Fibroblast of lung (primary cell): Measurements from ENCODE around the gene LATS2. TPM values are rescaled to one million over a fixed set of nuclear protein-coding genes. Genes with fewer than 3 reads are reported as not detected.

ENCODE experiments used
- DNase-seq, 2 donors: peaks; one replicate each; pipeline versions ENCODE4 v3.0.0 to v3.0.0-alpha.2; 2010; ENCODE audit warnings: low read depth in 2 of 2
- H2AFZ ChIP-seq: 2 replicates; pipeline ENCODE4 v1.5.1; 2012; ENCODE audit warnings: low read length, control low read depth, inconsistent platforms
- H3K27ac ChIP-seq: 2 replicates; pipeline ENCODE4 v1.5.1; 2011; ENCODE audit warnings: low read length, control low read depth; ENCODE audit not compliant: insufficient read depth
- H3K27me3 ChIP-seq: 2 replicates; pipeline ENCODE4 v1.5.1; 2011; ENCODE audit warnings: mild to moderate bottlenecking, low read length; ENCODE audit not compliant: control insufficient read depth, insufficient read depth
- H3K36me3 ChIP-seq: 2 replicates; pipeline ENCODE4 v1.5.1; 2011; ENCODE audit warnings: low read length; ENCODE audit not compliant: control insufficient read depth, insufficient read depth
- H3K4me1 ChIP-seq: 2 replicates; pipeline ENCODE4 v1.5.1; 2011; ENCODE audit warnings: low read length; ENCODE audit not compliant: control insufficient read depth, insufficient read depth; ENCODE audit errors: extremely low read depth
- H3K4me2 ChIP-seq: 2 replicates; pipeline ENCODE4 v1.5.1; 2011; ENCODE audit warnings: low read length, control low read depth; ENCODE audit not compliant: insufficient read depth; ENCODE audit errors: extremely low read depth
- H3K4me3 ChIP-seq, 4 experiments: fragments of 200-600 bp in 1 of 4; sonication (generic) in 1 of 4; replicated peaks in 1 of 4; 2 replicates each; pipeline ENCODE4 v1.5.1; 2011 to 2016; ENCODE audit warnings: low read length in 4 of 4, low read depth in 3 of 4, mild to moderate bottlenecking in 3 of 4, control low read depth in 2 of 4, inconsistent platforms in 1 of 4, mixed read lengths in 1 of 4; ENCODE audit not compliant: insufficient read depth in 1 of 4; ENCODE audit errors: control extremely low read depth in 1 of 4
- H3K79me2 ChIP-seq: 2 replicates; pipeline ENCODE4 v1.5.1; 2012; ENCODE audit warnings: mild to moderate bottlenecking, low read length, inconsistent platforms; ENCODE audit not compliant: control insufficient read depth, insufficient read depth
- H3K9ac ChIP-seq: 2 replicates; pipeline ENCODE4 v1.5.1; 2011; ENCODE audit warnings: mild to moderate bottlenecking, low read length, control low read depth; ENCODE audit not compliant: insufficient read depth
- H3K9me3 ChIP-seq: 2 replicates; pipeline ENCODE4 v1.5.1; 2012; ENCODE audit warnings: low read depth, low read length; ENCODE audit not compliant: control insufficient read depth, insufficient read depth
- H4K20me1 ChIP-seq: 2 replicates; pipeline ENCODE4 v1.5.1; 2011; ENCODE audit warnings: low read length; ENCODE audit not compliant: control insufficient read depth, insufficient read depth; ENCODE audit errors: extremely low read depth
- CTCF ChIP-seq, 2 donors: IDR thresholded peaks in 1 of 2; conservative IDR thresholded peaks in 1 of 2; 1 replicate in 1 of 2; 2 replicates in 1 of 2; pipeline ENCODE4 v1.5.1; 2011 to 2012; ENCODE audit warnings: low read length in 2 of 2, control low read depth in 1 of 2, inconsistent platforms in 1 of 2, low read depth in 1 of 2, mild to moderate bottlenecking in 1 of 2
- EZH2 ChIP-seq: IDR thresholded peaks from 2 replicates; pipeline ENCODE4 v1.5.1; 2012; ENCODE audit warnings: low read length, control low read depth, mild to moderate bottlenecking; ENCODE audit errors: missing control alignments
- polyA plus RNA-seq, 2 donors: library from polyadenylated mRNA; depleted of rRNA in 1 of 2; stranded (reverse) in 1 of 2; unstranded in 1 of 2; fragments of >200 nt; gene quantifications; 2 replicates each; pipeline ENCODE4 v1.2.1, GENCODE V29; 2011 to 2012; ENCODE audit warnings: missing spikeins in 1 of 2
- total RNA-seq: library from RNA; depleted of rRNA; stranded (reverse); fragments of >200 nt; gene quantifications from 2 replicates; pipeline ENCODE4 v1.2.1, GENCODE V29; 2014

LATS2 gene
- total and polyA plus RNA-seq, 2 donors (not counting 1 experiment from before 2014, with no cell fraction given): 16.2 to 32.0 TPM

GRCh38 chr13:21076253-21076652 lies 14.9 kb upstream of the LATS2 start:
- H3K27me3 ChIP-seq: no peaks in the 10 kb centered on the region
- H3K79me2 ChIP-seq: no peaks in the 10 kb centered on the region
- TF ChIP-seq EZH2: no peak
- TF ChIP-seq CTCF (conservative IDR thresholded peaks at IDR 0.05 in 1 of 2, IDR thresholded peaks at IDR 0.05 in 1 of 2; ENCODE audit: low read depth in 1 of 2, low read length in 2 of 2): no peak
- no peak overlapping the region for H3K4me3 ChIP-seq
- no peaks in the 10 kb centered on the region for H3K36me3 ChIP-seq
- DNase-seq: peak in 1 of 2 donors; percentile 15
- H2AFZ ChIP-seq: no peak overlapping the region
- H3K4me2 ChIP-seq: no peak overlapping the region
- no peak overlapping the region for H3K9ac ChIP-seq
- H4K20me1 ChIP-seq: no peaks in the 10 kb centered on the region
- H3K4me1 ChIP-seq: peaks cover 16% of the 10 kb centered on the region
- no peaks in the 10 kb centered on the region for H3K9me3 ChIP-seq
- H3K27ac ChIP-seq: no peak overlapping the region

GRCh38 chr13:21075379-21076249 lies 14.2 kb upstream of the LATS2 start:
- no peaks in the 10 kb centered on the region for H3K9me3 ChIP-seq
- H3K4me1 ChIP-seq: peaks cover 20% of the 10 kb centered on the region
- peak; percentile 39 to 42 for DNase-seq
- TF ChIP-seq EZH2 (no peak), CTCF (conservative IDR thresholded peaks at IDR 0.05 in 1 of 2, IDR thresholded peaks at IDR 0.05 in 1 of 2; ENCODE audit: low read depth in 1 of 2, low read length in 2 of 2) (no peak)
- H3K4me3 ChIP-seq: peak overlapping the region; percentile 1 to 54 (median 30)
- no peaks in the 10 kb centered on the region for H3K36me3 ChIP-seq
- peak overlapping the region; percentile 57 for H3K9ac ChIP-seq
- H3K27ac ChIP-seq: peak overlapping the region; percentile 50
- H3K79me2 ChIP-seq: no peaks in the 10 kb centered on the region
- no peaks in the 10 kb centered on the region for H3K27me3 ChIP-seq
- peak overlapping the region; percentile 23 for H2AFZ ChIP-seq
- H4K20me1 ChIP-seq: no peaks in the 10 kb centered on the region
- peak overlapping the region; percentile 49 for H3K4me2 ChIP-seq

GRCh38 chr13:21075011-21075378 lies 13.6 kb upstream of the LATS2 start:
- H3K4me3 ChIP-seq: peak overlapping the region in 1 of 4 experiments; percentile 54
- H3K27ac ChIP-seq: peak overlapping the region; percentile 50
- TF ChIP-seq CTCF (conservative IDR thresholded peaks at IDR 0.05 in 1 of 2, IDR thresholded peaks at IDR 0.05 in 1 of 2; ENCODE audit: low read depth in 1 of 2, low read length in 2 of 2) (no peak), EZH2 (no peak)
- H4K20me1 ChIP-seq: no peaks in the 10 kb centered on the region
- peak in 1 of 2 donors; percentile 6 for DNase-seq
- no peaks in the 10 kb centered on the region for H3K79me2 ChIP-seq
- H3K27me3 ChIP-seq: no peaks in the 10 kb centered on the region
- H3K9ac ChIP-seq: no peak overlapping the region
- peak overlapping the region; percentile 23 for H2AFZ ChIP-seq
- peaks cover 16% of the 10 kb centered on the region for H3K4me1 ChIP-seq
- H3K36me3 ChIP-seq: no peaks in the 10 kb centered on the region
- H3K9me3 ChIP-seq: no peaks in the 10 kb centered on the region
- H3K4me2 ChIP-seq: peak overlapping the region; percentile 49
